ENCODE data around the gene BICRAL. TPM values are rescaled to one million over a fixed set of nuclear protein-coding genes. Genes with fewer than 3 reads are reported as not detected.
"Not testable (repeated sequence)": the region's sequence is repeated elsewhere in the genome, so short reads cannot be mapped to it uniquely, and the experiment has no call there.

The BICRAL gene
- total RNA-seq, 2 donors from 2014 or later = 12.4 to 15.0 TPM

DNA sequence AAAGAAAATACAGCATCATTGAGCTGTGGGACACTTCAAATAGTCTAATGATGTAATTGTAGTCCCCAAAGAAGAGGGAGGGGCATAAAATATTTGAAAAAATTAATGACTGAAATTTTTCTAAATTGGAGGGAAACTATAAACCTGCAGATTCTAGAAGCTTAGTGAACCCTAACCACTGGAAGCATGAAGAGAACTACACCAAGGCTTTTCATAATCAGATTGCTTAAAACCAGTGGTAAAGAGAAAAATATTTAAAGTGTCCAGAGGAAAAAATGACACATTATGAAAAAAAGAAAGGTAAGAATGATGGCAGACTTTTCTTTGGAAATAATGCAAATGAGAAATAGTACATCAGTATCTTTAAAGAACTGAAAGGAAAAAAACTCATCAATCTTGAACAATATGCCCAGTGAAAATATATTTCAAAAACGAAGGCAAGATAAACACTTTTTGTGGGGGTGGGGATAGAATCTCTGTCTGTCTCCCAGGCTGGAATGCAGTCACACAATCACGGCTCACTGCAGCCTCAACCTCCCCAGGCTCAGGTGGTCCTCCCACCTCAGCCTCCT, 31.3 kb downstream of the BICRAL start:
- no peak for DNase-seq (ENCODE audit: low spot score in 2 of 2)
- ATAC-seq = no peak
- peak overlapping the region; percentile 37 to 65 for H3K27ac Mint-ChIP-seq
- no peaks in the 10 kb centered on the region for H3K9me3 Mint-ChIP-seq
- H3K36me3 Mint-ChIP-seq = no peaks in the 10 kb centered on the region

DNA sequence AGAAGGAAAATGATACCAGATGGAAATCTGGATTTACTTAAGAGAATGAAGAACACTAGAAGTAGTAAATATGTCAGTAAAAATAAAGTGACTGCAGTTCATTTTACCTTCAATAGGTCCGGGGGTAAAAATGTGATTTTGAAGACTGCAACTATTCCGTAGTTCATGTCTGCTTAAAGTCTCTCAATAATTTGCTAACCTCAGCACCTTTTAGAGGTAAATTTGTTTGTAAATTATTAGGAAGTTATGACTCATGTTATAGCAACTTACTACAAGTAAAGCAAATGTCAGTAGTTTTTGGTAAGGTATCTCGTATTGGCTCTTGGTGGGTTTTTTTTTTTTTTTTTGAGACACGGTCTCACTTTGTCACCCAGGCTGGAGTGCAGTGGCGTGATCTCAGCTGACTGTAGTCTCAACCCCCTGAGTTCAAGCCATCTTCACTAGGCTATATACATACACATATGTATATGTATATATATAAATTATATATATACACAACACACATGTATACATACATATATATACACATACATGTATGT, 32.1 kb downstream of the BICRAL start:
- no peak for DNase-seq (ENCODE audit: low spot score in 2 of 2)
- Mint-ChIP-seq H3K9me3 (no peaks in the 10 kb centered on the region), H3K27ac (peak overlapping the region in 1 of 2 donors; percentile 37), H3K36me3 (no peaks in the 10 kb centered on the region)
- no peak for ATAC-seq

DNA sequence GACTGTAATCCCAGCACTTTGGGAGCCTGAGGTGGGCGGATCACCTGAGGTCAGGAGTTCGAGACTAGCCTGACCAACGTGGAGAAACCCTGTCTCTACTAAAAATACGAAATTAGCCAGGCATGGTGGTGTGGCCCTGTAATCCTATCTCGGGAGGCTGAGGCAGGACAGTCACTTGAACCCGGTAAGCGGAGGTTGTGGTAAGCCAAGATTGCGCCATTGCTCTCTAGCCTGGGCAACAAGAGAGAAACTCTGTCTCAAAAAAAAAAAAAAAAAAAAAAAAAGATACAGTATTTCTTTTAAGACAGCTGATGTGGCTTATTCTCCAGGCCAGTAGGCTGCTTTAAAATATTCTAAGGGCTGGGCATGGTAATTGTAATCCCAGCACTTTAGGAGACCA, 33.9 kb downstream of the BICRAL start:
- H3K9me3 Mint-ChIP-seq = not testable (repeated sequence)

DNA sequence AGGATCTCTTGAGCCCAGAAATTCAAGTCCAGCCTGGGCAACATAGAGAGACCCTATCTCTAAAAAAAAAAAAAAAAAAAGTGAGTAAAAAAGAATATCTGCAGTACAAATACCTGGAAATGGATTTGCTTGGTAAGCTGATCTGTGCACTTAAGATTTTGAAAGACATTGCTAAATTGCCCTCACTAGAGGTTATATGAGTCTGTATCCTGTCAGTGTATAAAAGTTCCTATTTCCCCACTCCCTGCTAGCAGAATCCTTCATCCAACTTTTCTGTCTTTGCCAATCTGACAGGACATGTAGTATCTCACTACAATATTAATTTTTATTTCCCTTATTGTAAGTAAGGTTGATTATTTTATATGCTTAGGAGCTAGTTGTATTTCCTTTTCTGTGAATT, 36.1 kb downstream of the BICRAL start:
- DNase-seq (ENCODE audit: low spot score in 2 of 2) (no peak), ATAC-seq (no peak)
- H3K9me3 Mint-ChIP-seq = no peaks in the 10 kb centered on the region
- H3K36me3 Mint-ChIP-seq = no peaks in the 10 kb centered on the region
- no peak overlapping the region for H3K27ac Mint-ChIP-seq

More for the DNA sequence above, 33.9 kb downstream of the BICRAL start:
- not testable (repeated sequence) for H3K27ac Mint-ChIP-seq; H3K36me3 Mint-ChIP-seq; ATAC-seq; DNase-seq (ENCODE audit: low spot score in 2 of 2)

DNA sequence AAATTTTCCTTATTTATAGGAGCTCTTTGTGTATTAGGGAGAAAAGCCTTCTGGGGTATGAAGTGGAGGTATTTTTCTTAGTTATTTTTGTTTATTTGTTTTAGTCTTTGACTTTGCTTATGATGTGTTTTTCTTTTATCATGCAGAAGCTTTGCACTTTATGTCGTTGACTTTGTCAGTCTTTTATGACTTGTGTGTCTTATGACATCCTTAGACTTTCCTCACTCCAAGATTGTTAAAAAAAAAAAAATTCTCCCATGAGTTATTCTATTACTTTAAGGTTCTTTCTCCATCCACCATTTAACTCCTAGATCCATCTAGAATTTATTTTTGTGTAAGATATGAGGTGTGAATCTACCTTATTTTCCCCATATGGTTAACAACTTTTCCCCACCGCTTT, 36.6 kb downstream of the BICRAL start:
- DNase-seq (ENCODE audit: low spot score in 2 of 2) (no peak), ATAC-seq (no peak)
- no peaks in the 10 kb centered on the region for H3K36me3 Mint-ChIP-seq
- H3K9me3 Mint-ChIP-seq = no peaks in the 10 kb centered on the region
- H3K27ac Mint-ChIP-seq = no peak overlapping the region

DNA sequence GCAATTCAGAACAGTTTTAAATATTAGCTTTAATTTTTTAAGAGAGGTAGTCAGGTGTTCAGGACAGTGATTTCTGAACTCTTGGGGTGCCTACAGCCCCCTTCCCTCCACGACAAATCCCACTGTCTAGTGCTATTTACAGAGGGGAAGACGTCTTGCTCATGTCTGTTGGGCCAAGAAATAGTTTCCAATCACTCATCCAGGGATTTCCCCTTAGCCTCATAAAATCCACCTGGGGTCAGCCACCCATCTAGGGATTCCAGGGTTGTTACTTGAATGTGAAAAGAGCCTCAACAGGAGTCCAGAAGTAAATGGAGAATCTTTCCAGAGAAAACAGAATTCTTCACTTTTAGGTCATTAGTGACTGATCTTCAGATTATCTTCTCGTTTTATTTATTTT, 37.0 kb downstream of the BICRAL start:
- Mint-ChIP-seq H3K27ac (no peak overlapping the region), H3K36me3 (no peaks in the 10 kb centered on the region), H3K9me3 (no peaks in the 10 kb centered on the region)
- DNase-seq (ENCODE audit: low spot score in 2 of 2) (no peak), ATAC-seq (peak in 1 of 2 donors; percentile 72)

DNA sequence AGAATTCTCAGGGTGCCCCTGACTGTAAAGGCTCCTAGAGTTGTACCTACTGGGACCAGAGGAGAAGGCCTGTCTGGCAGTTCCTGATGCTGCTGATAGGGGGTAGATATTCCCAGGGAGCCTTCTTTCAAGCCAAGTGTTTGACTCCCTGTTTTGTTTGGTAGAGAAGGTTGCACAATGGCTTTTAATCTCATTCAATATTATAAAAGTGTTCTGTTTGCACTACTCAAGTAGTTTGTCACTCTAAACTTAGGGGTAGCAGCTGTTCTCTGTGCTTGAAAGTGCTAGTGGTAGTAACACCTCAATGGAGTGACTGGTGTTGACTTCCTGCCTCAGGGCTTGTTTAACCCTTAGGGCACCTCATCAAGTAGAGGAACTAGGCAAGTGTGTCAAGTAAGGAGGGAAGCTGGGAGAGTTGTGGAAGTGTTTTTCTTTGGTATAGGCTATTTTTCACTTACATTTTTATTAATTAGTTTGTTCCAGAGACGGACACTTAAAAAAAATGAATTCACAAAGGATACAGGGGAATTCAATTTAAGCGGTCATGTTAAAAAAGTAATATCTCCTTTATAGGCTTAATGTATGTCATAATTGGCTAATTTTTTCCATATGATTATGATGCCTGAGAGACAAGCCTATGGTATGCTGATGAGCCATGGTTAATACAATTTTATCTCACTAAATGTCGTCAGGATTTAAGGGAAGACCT, 38.1 kb downstream of the BICRAL start:
- ATAC-seq (peak; percentile 51 to 69), DNase-seq (ENCODE audit: low spot score in 2 of 2) (no peak)
- peak overlapping the region; percentile 76 to 84 for H3K27ac Mint-ChIP-seq
- H3K9me3 Mint-ChIP-seq = no peaks in the 10 kb centered on the region
- no peaks in the 10 kb centered on the region for H3K36me3 Mint-ChIP-seq

DNA sequence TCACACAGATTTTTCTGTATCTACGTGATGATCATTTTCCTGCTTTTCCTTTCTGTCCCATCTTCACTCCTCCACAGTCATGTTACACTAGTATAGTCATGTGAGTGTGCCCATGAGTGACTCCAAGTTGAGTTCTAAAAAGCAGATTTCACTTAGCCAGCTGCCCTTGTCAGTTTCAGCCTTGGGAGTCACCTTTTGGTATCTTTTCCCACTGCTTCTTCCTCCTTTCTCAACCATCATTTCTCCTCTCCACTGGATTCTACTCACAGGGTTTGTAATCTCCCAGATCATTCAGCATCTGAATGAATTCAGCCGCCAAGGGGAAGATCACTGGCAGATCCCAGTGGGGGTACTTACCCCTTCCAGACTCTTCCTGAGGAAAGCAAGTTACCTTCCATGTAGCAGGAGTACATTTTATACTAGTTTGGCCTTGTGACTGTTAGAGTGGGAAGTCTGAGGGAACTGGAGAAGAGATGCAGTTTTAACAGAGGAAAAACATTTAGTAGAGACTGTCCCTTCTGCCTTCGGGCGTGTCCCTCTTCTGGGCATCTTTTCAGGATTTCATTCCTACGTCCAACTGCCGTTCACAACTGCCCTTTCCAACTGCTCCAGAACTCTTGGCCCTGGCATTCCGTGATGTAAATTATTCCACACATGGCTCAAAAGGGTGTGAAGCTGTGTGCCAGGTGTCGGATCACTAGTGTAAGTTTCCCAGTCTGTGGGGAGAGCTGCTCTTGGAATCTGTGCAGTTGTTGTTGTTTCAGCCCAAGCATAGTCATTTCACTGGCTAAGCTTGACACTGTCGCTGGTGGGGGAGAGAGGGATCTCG, 38.9 kb downstream of the BICRAL start:
- no peaks in the 10 kb centered on the region for H3K9me3 Mint-ChIP-seq
- DNase-seq (ENCODE audit: low spot score in 2 of 2) (no peak), ATAC-seq (no peak)
- peak overlapping the region in 1 of 2 donors; percentile 41 for H3K27ac Mint-ChIP-seq
- no peaks in the 10 kb centered on the region for H3K36me3 Mint-ChIP-seq

DNA sequence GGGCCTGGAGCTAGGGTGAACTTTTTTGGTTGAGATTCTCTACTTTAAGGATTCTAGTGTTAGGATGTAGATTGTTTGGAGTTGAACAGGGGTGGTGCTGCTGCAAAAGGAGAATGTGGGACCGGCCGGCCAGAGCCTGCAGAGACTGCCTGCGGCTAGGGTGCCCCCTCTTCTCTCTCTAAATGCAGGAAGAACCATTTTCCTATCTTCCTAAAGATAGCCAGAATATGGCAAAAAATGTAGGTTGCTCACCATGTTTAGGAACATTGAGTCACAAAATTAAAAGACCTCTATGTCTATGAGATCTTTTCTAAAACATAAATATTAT, 39.5 kb downstream of the BICRAL start:
- no peak overlapping the region for H3K27ac Mint-ChIP-seq
- H3K9me3 Mint-ChIP-seq = no peaks in the 10 kb centered on the region
- ATAC-seq (no peak), DNase-seq (ENCODE audit: low spot score in 2 of 2) (no peak)
- no peaks in the 10 kb centered on the region for H3K36me3 Mint-ChIP-seq

DNA sequence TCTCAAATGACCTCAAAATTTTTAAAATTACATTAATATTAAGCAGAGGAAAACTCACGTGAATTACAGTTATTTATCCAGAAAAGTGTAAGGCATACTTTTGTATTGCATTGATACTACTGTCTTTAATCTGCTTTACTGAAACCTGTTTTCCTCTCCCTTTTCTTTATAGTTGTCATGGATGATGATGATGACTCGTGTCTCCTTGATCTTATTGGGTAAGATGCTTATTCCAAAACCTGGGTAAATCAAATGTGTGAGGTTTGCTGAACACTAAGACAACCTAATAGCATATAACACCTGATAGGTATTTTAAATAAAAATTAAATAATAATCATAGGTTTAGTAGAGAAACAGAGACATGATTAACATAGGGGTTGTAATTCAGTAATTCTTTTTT, 40.0 kb downstream of the BICRAL start:
- H3K9me3 Mint-ChIP-seq = no peaks in the 10 kb centered on the region
- DNase-seq (ENCODE audit: low spot score in 2 of 2) (no peak), ATAC-seq (no peak)
- no peak overlapping the region for H3K27ac Mint-ChIP-seq
- H3K36me3 Mint-ChIP-seq = no peaks in the 10 kb centered on the region

DNA sequence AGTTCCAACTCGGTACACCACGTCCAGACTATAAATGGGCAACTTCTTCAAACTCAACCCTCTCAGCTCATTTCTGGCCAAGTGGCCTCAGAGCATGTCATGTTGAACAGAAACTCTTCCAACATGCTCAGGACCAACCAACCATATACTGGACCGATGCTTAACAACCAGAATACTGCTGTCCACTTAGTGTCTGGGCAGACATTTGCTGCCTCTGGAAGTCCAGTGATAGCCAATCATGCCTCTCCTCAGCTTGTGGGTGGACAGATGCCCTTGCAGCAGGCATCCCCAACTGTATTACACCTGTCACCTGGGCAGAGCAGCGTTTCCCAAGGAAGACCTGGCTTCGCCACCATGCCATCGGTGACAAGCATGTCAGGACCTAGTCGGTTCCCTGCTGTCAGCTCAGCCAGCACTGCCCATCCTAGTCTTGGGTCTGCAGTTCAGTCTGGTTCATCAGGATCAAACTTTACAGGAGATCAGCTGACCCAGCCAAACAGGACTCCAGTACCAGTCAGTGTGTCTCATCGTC, 47.8 kb downstream of the BICRAL start:
- DNase-seq (ENCODE audit: low spot score in 2 of 2) (no peak), ATAC-seq (no peak)
- Mint-ChIP-seq H3K9me3 (no peaks in the 10 kb centered on the region), H3K27ac (no peak overlapping the region), H3K36me3 (peaks cover 11 to 13% of the 10 kb centered on the region in 2 donors)

DNA sequence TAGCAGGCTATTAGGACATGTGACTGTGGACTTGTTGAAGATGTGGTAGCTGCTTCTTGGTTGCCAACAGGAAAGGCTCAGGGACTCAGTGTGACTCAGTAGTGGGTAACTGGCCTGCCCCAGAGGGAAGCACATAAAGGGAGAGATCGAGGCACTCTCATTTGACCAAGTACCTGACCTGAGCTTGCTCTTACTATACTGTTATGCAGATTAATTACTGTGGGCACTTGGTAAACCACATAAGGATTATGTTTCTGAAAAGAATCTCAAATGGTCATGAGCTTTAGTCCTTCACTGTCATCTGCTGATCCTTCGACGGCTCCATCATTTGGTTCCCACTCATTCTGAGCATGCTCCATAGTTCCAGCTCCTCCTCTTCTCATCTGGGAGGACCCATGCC, 49.4 kb downstream of the BICRAL start:
- no peaks in the 10 kb centered on the region for H3K9me3 Mint-ChIP-seq
- H3K36me3 Mint-ChIP-seq = peaks cover 11 to 13% of the 10 kb centered on the region in 2 donors
- DNase-seq (ENCODE audit: low spot score in 2 of 2) (no peak), ATAC-seq (no peak)
- peak overlapping the region in 1 of 2 donors; percentile 49 for H3K27ac Mint-ChIP-seq

DNA sequence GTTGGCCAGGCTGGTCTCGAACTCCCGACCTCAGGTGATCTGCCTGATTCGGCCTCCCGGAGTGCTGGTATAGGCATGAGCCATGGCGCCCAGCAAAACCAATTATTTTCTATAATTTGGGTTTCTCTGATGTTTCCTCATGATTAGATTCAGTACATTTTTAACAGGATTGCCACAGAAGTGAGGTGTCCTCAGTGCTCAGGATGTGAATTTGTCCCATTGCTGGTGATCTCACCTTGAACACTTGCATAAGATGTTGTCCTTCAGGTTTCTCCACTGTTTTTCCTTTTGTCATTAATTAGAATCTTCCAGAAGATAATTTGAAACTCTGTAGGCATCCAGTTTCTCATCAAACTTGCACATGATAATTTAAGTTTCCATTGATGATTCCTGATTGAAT, 52.2 kb downstream of the BICRAL start:
- ATAC-seq = no peak
- H3K36me3 Mint-ChIP-seq = peaks cover 7% of the 10 kb centered on the region in 2 donors
- no peaks in the 10 kb centered on the region for H3K9me3 Mint-ChIP-seq
- H3K27ac Mint-ChIP-seq = no peak overlapping the region
- DNase-seq (ENCODE audit: low spot score in 2 of 2) = no peak

DNA sequence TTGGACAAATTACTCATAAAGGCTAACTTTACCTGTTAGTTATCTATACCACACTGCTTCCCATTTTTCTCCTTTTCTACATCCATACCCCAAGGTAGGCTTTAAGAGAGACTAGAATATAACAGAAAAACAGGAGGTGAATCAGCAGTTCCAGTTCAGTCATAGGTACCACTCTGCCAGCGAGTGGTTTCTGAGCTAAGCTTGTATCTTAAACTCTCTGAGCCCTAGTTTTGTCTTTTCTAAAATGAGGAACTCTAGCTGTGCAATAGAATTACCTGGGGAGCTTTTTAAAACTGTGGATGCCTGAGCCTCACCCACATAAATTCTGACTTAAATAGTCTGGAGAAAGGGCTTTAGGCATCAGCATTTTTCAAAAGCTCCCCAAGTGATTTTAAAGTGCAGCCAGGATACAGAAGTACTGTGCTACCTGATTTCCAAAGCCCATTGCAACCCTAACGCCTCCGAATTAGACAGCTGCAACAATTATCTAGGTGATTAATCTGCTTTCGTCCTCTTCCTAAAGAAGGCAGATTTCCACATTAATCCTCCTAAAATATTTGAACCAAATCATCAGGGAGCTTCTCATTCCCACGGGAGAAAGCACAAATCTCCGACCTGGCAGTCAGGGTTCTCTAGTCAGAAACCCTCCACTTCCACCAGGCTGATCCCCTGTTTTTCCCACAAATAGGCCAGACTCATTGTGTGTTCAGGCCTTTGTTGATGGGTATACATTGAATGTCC, 60.2 kb downstream of the BICRAL start:
- DNase-seq (ENCODE audit: low spot score in 2 of 2) (no peak), ATAC-seq (peak; percentile 28 to 29)
- H3K36me3 Mint-ChIP-seq = no peaks in the 10 kb centered on the region
- H3K27ac Mint-ChIP-seq = peak overlapping the region; percentile 5 to 20
- no peaks in the 10 kb centered on the region for H3K9me3 Mint-ChIP-seq

DNA sequence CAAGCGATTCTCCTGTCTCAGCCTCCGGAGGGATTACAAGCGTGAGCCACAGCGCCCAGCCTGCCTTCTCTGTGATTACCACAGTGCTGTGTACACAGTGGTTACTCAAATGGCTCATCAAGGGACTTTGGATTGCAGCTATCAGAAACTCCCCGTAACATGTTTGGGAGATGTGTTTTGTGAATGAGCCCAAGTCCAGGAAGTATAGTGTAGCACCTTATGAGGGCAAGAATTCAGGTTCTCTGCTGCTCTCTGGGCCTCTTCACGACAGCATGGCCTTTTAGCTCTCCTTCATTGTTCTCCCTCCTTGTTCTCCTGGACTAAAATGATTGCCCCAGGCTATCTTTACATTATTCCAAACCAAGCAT, 63.5 kb downstream of the BICRAL start:
- ATAC-seq (no peak), DNase-seq (ENCODE audit: low spot score in 2 of 2) (no peak)
- Mint-ChIP-seq H3K9me3 (no peaks in the 10 kb centered on the region), H3K27ac (no peak overlapping the region), H3K36me3 (no peaks in the 10 kb centered on the region)

DNA sequence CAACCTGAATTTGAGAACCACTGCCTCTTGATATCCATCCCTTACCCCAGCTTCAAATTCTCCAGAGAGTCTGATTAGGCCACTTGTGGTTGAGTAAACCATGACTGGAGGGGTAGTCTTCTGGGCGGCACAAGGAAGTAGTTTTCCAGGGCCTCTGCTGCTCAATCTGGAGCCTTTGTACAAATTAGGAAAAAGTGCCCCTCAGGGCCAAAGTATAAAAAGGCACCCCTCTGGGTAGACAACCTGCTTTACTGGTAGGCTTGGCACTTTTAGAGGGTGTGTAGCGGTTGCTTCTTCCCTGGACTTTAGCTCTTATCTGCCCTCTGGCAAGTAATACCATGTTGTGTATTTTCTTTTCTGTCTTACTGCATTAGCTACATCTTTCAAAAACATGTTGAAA, 64.7 kb downstream of the BICRAL start:
- Mint-ChIP-seq H3K36me3 (no peaks in the 10 kb centered on the region), H3K27ac (no peak overlapping the region), H3K9me3 (no peaks in the 10 kb centered on the region)
- DNase-seq (ENCODE audit: low spot score in 2 of 2) = no peak
- no peak for ATAC-seq

DNA sequence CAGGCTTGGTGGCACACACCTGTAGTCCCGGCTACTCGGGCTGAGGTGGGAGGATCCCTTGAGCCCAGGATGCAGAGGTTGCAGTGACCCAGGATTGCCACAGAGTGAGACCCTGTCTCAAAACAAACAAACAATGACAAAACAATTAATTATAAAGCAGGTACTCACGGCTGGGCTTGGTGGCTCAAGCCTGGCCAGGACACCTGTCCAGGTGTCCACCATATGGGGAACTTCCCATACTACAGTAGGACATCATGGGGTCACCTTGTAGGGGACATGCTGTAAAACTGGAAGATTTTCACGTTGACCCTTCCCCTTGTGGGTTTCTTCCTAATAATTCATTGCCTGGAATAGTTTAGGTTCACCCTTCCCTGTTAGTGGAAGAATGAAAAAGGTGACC, 66.8 kb downstream of the BICRAL start:
- DNase-seq (ENCODE audit: low spot score in 2 of 2) = no peak
- Mint-ChIP-seq H3K27ac (peak overlapping the region in 1 of 2 donors; percentile 79), H3K9me3 (no peaks in the 10 kb centered on the region), H3K36me3 (no peaks in the 10 kb centered on the region)
- no peak for ATAC-seq
